ENCODE results near the gene TAC3.
A peak's percentile ranks its signal among the peaks of the same experiment; 100 is the strongest.

TAC3 gene

GRCh38 chr12:57004651-57005050 lies 11.7 kb downstream of the TAC3 start:
- no peak for DNase-seq

GRCh38 chr12:57003395-57003794 lies 12.9 kb downstream of the TAC3 start:
- TF ChIP-seq GATA1 (IDR thresholded peaks at IDR 0.05; ENCODE audit: low read depth, low read length): no peak
- TF ChIP-seq POLR2A (IDR thresholded peaks at IDR 0.05; ENCODE audit: low read length): no peak

More at GRCh38 chr12:57004651-57005050, 11.7 kb downstream of the TAC3 start:
- TF ChIP-seq GATA1 (IDR thresholded peaks at IDR 0.05; ENCODE audit: low read depth, low read length) (no peak), POLR2A (IDR thresholded peaks at IDR 0.05; ENCODE audit: low read length) (no peak)

GRCh38 chr12:57001448-57001906 lies 14.9 kb downstream of the TAC3 start:
- TF ChIP-seq GATA1 (IDR thresholded peaks at IDR 0.05; ENCODE audit: low read depth, low read length) (no peak), POLR2A (IDR thresholded peaks at IDR 0.05; ENCODE audit: low read length) (no peak)
- DNase-seq: peak; percentile 76 to 89

More at GRCh38 chr12:57003395-57003794, 12.9 kb downstream of the TAC3 start:
- DNase-seq: no peak

GRCh38 chr12:57000393-57000792 lies 15.9 kb downstream of the TAC3 start:
- TF ChIP-seq POLR2A (IDR thresholded peaks at IDR 0.05; ENCODE audit: low read length) (no peak), GATA1 (IDR thresholded peaks at IDR 0.05; ENCODE audit: low read depth, low read length) (no peak)
- DNase-seq: no peak

GRCh38 chr12:56999456-56999855 lies 16.9 kb downstream of the TAC3 start:
- TF ChIP-seq GATA1 (IDR thresholded peaks at IDR 0.05; ENCODE audit: low read depth, low read length) (no peak), POLR2A (IDR thresholded peaks at IDR 0.05; ENCODE audit: low read length) (no peak)
- DNase-seq: no peak

- DNase-seq: no peak
- TF ChIP-seq GATA1 (IDR thresholded peaks at IDR 0.05; ENCODE audit: low read depth, low read length) (no peak), POLR2A (IDR thresholded peaks at IDR 0.05; ENCODE audit: low read length) (no peak)
Measured at GRCh38 chr12:56998981-56999380, 17.3 kb downstream of the TAC3 start.

GRCh38 chr12:56998316-56998715 lies 18.0 kb downstream of the TAC3 start:
- no peak for TF ChIP-seq POLR2A (IDR thresholded peaks at IDR 0.05; ENCODE audit: low read length)
- DNase-seq: no peak

GRCh38 chr12:56996793-56997545 lies 19.4 kb downstream of the TAC3 start:
- TF ChIP-seq POLR2A (IDR thresholded peaks at IDR 0.05; ENCODE audit: low read length) (no peak), GATA1 (IDR thresholded peaks at IDR 0.05; ENCODE audit: low read depth, low read length) (no peak)
- no peak for DNase-seq

- TF ChIP-seq GATA1 (IDR thresholded peaks at IDR 0.05; ENCODE audit: low read depth, low read length): no peak
- DNase-seq: no peak
Measured at GRCh38 chr12:56995930-56996496, 20.3 kb downstream of the TAC3 start.

- no peak for DNase-seq
- TF ChIP-seq POLR2A (IDR thresholded peaks at IDR 0.05; ENCODE audit: low read length): no peak
- TF ChIP-seq GATA1 (IDR thresholded peaks at IDR 0.05; ENCODE audit: low read depth, low read length): no peak
Measured at GRCh38 chr12:56995201-56995929, 21.0 kb downstream of the TAC3 start.

- TF ChIP-seq GATA1 (IDR thresholded peaks at IDR 0.05; ENCODE audit: low read depth, low read length) (no peak), POLR2A (IDR thresholded peaks at IDR 0.05; ENCODE audit: low read length) (no peak)
- DNase-seq: no peak
Measured at GRCh38 chr12:56994231-56994746, 22.0 kb downstream of the TAC3 start.

GRCh38 chr12:56993346-56993745 lies 23.0 kb downstream of the TAC3 start:
- TF ChIP-seq POLR2A (IDR thresholded peaks at IDR 0.05; ENCODE audit: low read length): no peak
- TF ChIP-seq GATA1 (IDR thresholded peaks at IDR 0.05; ENCODE audit: low read depth, low read length): no peak

GRCh38 chr12:56991319-56992246 lies 24.7 kb downstream of the TAC3 start:
- TF ChIP-seq GATA1 (IDR thresholded peaks at IDR 0.05; ENCODE audit: low read depth, low read length): no peak
- DNase-seq: no peak

More at GRCh38 chr12:56993346-56993745, 23.0 kb downstream of the TAC3 start:
- DNase-seq: no peak
